ENCODE measurements around the gene GPR15. TPM values are rescaled to one million over a fixed set of nuclear protein-coding genes. Genes with fewer than 3 reads are reported as not detected.
A peak's percentile ranks its signal among the peaks of the same experiment; 100 is the strongest.

GPR15 gene
- total and polyA plus RNA-seq, 10 of the 15 experiments (the other 5 are each of a cell fraction or from before 2014, with no cell fraction given): 70.7 to 150 (median 115) TPM

DNA sequence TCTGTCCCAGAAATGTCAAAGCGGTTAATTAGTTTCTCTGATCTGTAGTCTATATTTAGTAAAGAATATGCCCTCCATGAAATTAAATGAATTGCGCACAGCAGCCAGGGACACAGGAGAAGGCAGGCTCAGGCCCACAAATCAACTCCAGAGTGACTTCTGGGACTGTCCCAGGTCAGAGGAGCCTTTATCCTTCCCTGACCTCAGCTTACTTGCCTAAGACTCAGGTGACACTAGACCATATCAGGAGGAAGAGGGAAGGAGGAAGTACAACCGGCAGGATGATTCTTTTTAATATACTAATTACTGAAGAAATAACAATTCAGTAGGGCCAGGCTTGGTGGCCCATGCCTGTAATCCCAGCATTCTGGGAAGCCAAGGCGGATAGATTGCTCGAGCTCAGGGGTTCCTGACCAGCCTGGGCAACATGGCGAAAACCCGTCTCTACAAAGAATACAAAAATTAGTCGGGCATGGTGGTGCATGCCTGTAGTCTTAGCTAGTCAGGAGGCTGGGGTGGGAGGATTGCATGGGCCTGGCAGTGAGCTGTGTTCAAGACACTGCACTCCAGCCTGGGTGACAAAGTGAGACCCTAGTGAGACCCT lies 1.8 kb upstream of the GPR15 start (continued):
- TF ChIP-seq, protein P1, sequence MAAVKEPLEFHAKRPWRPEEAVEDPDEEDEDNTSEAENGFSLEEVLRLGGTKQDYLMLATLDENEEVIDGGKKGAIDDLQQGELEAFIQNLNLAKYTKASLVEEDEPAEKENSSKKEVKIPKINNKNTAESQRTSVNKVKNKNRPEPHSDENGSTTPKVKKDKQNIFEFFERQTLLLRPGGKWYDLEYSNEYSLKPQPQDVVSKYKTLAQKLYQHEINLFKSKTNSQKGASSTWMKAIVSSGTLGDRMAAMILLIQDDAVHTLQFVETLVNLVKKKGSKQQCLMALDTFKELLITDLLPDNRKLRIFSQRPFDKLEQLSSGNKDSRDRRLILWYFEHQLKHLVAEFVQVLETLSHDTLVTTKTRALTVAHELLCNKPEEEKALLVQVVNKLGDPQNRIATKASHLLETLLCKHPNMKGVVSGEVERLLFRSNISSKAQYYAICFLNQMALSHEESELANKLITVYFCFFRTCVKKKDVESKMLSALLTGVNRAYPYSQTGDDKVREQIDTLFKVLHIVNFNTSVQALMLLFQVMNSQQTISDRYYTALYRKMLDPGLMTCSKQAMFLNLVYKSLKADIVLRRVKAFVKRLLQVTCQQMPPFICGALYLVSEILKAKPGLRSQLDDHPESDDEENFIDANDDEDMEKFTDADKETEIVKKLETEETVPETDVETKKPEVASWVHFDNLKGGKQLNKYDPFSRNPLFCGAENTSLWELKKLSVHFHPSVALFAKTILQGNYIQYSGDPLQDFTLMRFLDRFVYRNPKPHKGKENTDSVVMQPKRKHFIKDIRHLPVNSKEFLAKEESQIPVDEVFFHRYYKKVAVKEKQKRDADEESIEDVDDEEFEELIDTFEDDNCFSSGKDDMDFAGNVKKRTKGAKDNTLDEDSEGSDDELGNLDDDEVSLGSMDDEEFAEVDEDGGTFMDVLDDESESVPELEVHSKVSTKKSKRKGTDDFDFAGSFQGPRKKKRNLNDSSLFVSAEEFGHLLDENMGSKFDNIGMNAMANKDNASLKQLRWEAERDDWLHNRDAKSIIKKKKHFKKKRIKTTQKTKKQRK (IDR thresholded peaks at IDR 0.05; ENCODE audit: low read depth, low read length): no peak
- no peak for TF ChIP-seq ZNF384 (IDR thresholded peaks at IDR 0.05; ENCODE audit: borderline replicate concordance, low read depth, low read length)
- TF ChIP-seq SMARCA5 (IDR thresholded peaks at IDR 0.05): no peak
- peak; percentile 63; the same call in 1 of the 2 replicates for TF ChIP-seq POLR2A (IDR thresholded peaks at IDR 0.05; ENCODE audit: low read depth, low read length)
- no peak for TF ChIP-seq TAF1 (IDR thresholded peaks at IDR 0.05; ENCODE audit: borderline replicate concordance, low read depth, low read length)
- no peak for TF ChIP-seq ZBTB11 (CRISPR knock-in tag; IDR thresholded peaks at IDR 0.05)
- TF ChIP-seq STAT3 (IDR thresholded peaks at IDR 0.05; ENCODE audit: low read depth, low read length): no peak
- TF ChIP-seq, protein P2, sequence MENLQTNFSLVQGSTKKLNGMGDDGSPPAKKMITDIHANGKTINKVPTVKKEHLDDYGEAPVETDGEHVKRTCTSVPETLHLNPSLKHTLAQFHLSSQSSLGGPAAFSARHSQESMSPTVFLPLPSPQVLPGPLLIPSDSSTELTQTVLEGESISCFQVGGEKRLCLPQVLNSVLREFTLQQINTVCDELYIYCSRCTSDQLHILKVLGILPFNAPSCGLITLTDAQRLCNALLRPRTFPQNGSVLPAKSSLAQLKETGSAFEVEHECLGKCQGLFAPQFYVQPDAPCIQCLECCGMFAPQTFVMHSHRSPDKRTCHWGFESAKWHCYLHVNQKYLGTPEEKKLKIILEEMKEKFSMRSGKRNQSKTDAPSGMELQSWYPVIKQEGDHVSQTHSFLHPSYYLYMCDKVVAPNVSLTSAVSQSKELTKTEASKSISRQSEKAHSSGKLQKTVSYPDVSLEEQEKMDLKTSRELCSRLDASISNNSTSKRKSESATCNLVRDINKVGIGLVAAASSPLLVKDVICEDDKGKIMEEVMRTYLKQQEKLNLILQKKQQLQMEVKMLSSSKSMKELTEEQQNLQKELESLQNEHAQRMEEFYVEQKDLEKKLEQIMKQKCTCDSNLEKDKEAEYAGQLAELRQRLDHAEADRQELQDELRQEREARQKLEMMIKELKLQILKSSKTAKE (IDR thresholded peaks at IDR 0.05; ENCODE audit: low read depth, poor library complexity, severe bottlenecking): peak; percentile 32
- no peak for TF ChIP-seq RAD21 (IDR thresholded peaks at IDR 0.05; ENCODE audit: insufficient read depth, low read depth, low read length)
- no peak for TF ChIP-seq NFYA (IDR thresholded peaks at IDR 0.05; ENCODE audit: borderline replicate concordance, low read depth, low read length)
- TF ChIP-seq, protein P3, sequence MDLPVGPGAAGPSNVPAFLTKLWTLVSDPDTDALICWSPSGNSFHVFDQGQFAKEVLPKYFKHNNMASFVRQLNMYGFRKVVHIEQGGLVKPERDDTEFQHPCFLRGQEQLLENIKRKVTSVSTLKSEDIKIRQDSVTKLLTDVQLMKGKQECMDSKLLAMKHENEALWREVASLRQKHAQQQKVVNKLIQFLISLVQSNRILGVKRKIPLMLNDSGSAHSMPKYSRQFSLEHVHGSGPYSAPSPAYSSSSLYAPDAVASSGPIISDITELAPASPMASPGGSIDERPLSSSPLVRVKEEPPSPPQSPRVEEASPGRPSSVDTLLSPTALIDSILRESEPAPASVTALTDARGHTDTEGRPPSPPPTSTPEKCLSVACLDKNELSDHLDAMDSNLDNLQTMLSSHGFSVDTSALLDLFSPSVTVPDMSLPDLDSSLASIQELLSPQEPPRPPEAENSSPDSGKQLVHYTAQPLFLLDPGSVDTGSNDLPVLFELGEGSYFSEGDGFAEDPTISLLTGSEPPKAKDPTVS (IDR thresholded peaks at IDR 0.05; ENCODE audit: low read depth, low read length): no peak
- TF ChIP-seq EED (IDR thresholded peaks at IDR 0.05; ENCODE audit: low read depth): 0 out of 2 replicates have a peak, but pooled peaks have one; percentile 18
- TF ChIP-seq WRNIP1 (IDR thresholded peaks at IDR 0.05; ENCODE audit: borderline replicate concordance, low read depth, low read length): 0 out of 2 replicates have a peak, but pooled peaks have one; percentile 51
- TF ChIP-seq POU2F2 (IDR thresholded peaks at IDR 0.05; ENCODE audit: borderline replicate concordance, low read depth, low read length): no peak; the same call in 2 of the 3 replicates
- TF ChIP-seq SUPT20H (IDR thresholded peaks at IDR 0.05; ENCODE audit: borderline replicate concordance, control insufficient read depth, low read depth, low read length): no peak
- TF ChIP-seq IKZF2 (IDR thresholded peaks at IDR 0.05): peak; percentile 49 to 63; a peak in 3 of 4 replicates
- no peak for TF ChIP-seq CREM (IDR thresholded peaks at IDR 0.05; ENCODE audit: low read depth)
- TF ChIP-seq IKZF1 (conservative IDR thresholded peaks at IDR 0.05): peak; percentile 43; the same call in 1 of the 2 replicates
- TF ChIP-seq BHLHE40 (IDR thresholded peaks at IDR 0.05; ENCODE audit: borderline replicate concordance in 1 of 2, low read depth in 2 of 2, low read length in 1 of 2): peak; percentile 12 to 41; a peak in 1 of 4 replicates

All from GM12878 (cell line).